ENCODE measurements around the gene DNAJB12.
"Not testable (repeated sequence)": the region's sequence is repeated elsewhere in the genome, so short reads cannot be mapped to it uniquely, and the experiment has no call there.

The DNAJB12 gene

DNA sequence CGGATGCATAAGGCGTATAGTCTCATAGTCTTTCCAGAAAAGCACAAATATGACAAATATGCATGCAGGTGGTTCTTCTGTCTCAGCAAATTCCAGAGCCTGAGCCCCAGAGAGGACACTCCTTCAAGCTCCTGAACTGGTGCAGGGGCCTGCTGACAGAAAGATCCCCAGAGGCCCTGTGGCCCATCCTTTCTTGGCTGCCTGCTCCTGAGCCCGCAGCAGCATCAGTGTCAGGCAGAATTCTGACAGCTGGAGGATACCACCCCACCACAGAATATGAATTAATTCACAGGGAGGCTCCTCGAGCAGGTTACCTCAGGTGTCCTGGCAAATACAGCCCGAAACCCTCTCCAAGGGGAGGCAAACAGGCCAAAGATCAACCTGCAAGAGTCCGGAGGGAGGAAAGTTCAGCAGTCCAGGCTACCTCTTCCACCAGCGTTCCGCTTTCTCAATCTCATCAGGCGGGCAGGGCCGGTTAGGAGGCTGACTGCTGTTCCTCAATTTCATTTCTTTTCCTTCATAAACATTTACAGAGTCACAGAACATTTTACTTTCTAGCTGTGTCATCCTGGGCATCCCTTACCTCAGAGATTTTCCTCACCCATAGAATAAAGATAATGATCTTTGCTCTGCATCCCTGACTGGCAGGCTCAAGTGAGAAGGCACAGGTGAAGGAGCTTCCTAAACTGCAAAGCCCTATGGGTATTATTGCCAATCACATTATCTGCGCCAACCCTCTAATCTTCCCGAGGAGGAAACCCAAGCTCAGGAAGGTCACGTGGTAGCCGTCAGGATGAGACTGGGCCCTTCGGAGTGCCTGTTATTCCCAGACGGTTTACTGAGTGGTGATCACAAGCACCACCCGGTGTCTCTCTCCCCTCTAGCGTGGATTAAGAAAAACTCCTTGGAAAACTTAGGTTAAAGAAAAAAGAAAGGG lies 1.4 kb downstream of the DNAJB12 start:
- no peak for DNase-seq (ENCODE audit: low read depth in 3 of 3)

GRCh38 chr10:72351479-72351878 lies 3.2 kb downstream of the DNAJB12 start:
- no peak for DNase-seq (ENCODE audit: low read depth in 3 of 3)

GRCh38 chr10:72349438-72349837 lies 5.3 kb downstream of the DNAJB12 start:
- DNase-seq (ENCODE audit: low read depth in 3 of 3), result no peak

DNA sequence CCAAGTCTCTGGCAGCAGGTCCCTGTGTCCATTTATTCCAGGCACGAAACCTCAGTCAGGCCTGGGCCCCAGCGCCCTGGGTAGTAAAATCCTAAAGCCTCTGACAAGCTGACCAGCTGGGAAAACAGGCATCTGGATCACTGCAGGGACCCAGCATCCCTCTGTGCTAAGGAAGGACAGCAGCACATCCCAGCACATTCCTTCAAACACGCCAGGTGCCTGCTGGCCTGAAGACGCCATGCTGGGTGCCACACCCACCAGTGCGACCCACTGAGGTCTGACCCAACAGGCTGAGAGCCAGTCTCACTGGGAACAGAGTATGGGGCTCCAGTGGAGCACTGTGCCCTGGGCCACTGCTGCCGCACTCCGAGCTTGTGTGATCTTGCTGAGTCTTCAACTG lies 6.4 kb downstream of the DNAJB12 start:
- no peak for DNase-seq (ENCODE audit: low read depth in 3 of 3)

- not testable (repeated sequence) for DNase-seq (ENCODE audit: low read depth in 3 of 3)
Measured at GRCh38 chr10:72346117-72346516, 8.6 kb downstream of the DNAJB12 start.

DNA sequence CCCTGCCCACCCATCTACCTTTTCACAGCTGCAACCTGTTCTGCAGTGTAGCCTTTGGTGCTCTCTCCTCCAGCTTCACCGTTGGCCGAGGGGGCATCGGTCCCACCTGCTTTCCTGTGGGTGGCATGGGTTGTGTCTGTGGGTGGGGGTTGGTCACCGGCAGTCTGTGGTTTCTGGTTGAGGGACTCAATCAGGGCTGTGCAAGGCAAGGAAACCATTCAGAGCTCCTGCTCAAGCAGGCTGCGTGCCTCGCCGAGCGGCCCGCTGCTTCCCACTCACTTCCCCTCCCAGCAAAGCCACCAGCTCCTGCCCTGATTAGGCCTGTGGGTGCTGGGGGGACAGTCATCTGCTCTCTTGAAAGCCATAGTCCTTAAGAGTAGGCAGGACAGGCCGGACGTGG lies 9.8 kb downstream of the DNAJB12 start:
- DNase-seq (ENCODE audit: low read depth in 3 of 3), result no peak

DNA sequence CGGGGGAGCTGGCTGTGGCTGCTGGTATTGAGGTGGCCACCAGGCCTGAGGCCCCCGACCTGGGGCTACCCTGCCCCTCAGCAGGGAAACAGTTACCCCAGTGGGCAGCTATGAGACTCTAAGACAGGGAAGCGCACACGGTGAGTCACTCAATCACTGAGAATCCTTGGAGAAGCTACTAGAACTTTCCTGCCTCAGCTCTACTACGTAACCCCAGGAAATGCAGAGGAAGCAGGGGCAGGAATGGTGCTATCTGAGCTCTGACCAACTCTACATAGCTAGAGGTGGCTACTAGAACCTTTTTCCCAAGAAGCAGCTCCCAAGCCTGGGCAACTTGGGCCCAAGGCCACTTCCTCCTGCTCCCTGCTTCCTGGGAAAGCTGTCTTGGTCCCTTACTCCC lies 11.8 kb downstream of the DNAJB12 start:
- no peak for DNase-seq (ENCODE audit: low read depth in 3 of 3)

GRCh38 chr10:72340510-72341261 lies 14.0 kb downstream of the DNAJB12 start:
- peak in 1 of 3 experiments; percentile 60 for DNase-seq (ENCODE audit: low read depth in 3 of 3)

DNA sequence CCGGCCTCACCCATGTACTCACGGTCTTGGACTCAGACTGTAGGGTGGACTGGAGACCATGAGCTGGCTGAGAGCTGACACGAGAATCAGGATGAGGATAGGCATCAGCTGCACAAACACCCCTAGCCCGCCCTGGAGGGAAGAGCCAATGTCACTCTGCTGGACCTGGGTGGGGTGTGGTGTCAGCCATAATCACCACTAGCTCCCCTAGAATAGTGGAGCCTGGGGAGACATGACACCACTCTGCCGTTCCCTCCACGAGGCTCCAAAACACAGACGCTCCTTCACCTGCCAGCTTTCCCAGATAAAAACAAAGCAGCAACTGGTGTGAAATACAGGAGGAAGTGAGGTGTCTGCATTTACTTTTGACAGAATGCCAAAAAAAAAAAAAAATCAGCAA lies 16.5 kb downstream of the DNAJB12 start:
- DNase-seq (ENCODE audit: low read depth in 3 of 3), result no peak

- DNase-seq (ENCODE audit: low read depth in 3 of 3), result no peak
Measured at GRCh38 chr10:72337722-72338121, 17.0 kb downstream of the DNAJB12 start.

DNA sequence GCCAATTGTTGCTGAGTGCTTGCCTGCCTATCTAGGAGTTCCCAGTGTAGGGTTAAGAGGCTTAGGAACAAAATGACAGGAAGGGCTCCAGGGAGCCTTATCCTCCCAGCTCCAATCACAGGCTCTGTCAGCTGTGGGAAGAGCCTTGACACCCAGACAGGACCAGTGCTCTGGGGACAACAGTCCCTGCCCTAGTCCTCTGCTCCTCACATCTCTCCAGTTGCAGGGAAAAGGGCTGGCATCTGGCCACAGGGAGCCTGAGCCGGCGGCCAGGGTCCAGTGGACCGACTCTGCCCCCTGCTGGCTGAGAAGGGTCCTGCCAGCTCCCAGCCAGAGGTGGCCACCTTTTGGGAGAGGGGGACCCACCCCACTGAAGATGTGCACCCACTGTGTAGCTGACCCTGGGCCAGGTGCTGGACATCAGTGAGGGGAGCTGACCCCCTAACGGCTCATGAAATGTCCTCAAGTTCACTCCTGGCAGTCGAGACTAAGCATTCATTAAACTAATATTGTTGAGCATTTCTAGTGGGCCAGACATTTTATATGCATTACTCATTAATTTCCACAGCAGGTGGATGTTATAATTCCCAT lies 17.6 kb downstream of the DNAJB12 start:
- DNase-seq (ENCODE audit: low read depth in 3 of 3), result peak in 1 of 3 experiments; percentile 56

GRCh38 chr10:72336259-72337038 lies 18.3 kb downstream of the DNAJB12 start:
- DNase-seq (ENCODE audit: low read depth in 3 of 3), result no peak

GRCh38 chr10:72335394-72336258 lies 19.1 kb downstream of the DNAJB12 start:
- no peak for DNase-seq (ENCODE audit: low read depth in 3 of 3)

GRCh38 chr10:72334825-72335393 lies 19.8 kb downstream of the DNAJB12 start:
- peak in 1 of 3 experiments; percentile 49 for DNase-seq (ENCODE audit: low read depth in 3 of 3)

GRCh38 chr10:72334196-72334824 lies 20.4 kb downstream of the DNAJB12 start:
- DNase-seq (ENCODE audit: low read depth in 3 of 3), result no peak

GRCh38 chr10:72333112-72334015 lies 21.4 kb downstream of the DNAJB12 start:
- DNase-seq (ENCODE audit: low read depth in 3 of 3), result no peak

GRCh38 chr10:72332423-72333111 lies 22.2 kb downstream of the DNAJB12 start:
- DNase-seq (ENCODE audit: low read depth in 3 of 3), result no peak
